ENCODE results near the gene DNAH6.

Gene DNAH6

DNA sequence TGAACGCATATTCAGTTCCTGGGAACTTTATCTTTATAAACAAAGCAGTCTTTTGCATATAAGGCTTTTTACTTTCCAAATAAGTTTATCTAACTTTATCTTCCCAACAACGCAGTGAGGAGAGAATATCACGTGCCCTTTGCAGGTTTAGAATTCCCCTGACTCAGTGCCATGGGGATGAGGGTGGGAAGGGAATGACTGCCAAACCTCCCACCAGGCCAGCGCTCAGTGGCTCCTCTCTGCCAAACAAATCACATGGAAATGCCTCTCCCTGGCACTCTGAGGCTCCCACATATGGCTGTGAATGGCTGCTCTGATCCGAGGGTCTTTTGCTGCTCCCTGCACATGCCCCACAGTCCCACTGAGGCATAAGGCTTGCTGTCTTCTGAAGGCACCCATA is 158.3 kb downstream of the DNAH6 start:
- TF ChIP-seq, protein P1, sequence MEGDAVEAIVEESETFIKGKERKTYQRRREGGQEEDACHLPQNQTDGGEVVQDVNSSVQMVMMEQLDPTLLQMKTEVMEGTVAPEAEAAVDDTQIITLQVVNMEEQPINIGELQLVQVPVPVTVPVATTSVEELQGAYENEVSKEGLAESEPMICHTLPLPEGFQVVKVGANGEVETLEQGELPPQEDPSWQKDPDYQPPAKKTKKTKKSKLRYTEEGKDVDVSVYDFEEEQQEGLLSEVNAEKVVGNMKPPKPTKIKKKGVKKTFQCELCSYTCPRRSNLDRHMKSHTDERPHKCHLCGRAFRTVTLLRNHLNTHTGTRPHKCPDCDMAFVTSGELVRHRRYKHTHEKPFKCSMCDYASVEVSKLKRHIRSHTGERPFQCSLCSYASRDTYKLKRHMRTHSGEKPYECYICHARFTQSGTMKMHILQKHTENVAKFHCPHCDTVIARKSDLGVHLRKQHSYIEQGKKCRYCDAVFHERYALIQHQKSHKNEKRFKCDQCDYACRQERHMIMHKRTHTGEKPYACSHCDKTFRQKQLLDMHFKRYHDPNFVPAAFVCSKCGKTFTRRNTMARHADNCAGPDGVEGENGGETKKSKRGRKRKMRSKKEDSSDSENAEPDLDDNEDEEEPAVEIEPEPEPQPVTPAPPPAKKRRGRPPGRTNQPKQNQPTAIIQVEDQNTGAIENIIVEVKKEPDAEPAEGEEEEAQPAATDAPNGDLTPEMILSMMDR (conservative IDR thresholded peaks at IDR 0.05): no peak
- no peak overlapping the region for H3K27ac ChIP-seq

DNA sequence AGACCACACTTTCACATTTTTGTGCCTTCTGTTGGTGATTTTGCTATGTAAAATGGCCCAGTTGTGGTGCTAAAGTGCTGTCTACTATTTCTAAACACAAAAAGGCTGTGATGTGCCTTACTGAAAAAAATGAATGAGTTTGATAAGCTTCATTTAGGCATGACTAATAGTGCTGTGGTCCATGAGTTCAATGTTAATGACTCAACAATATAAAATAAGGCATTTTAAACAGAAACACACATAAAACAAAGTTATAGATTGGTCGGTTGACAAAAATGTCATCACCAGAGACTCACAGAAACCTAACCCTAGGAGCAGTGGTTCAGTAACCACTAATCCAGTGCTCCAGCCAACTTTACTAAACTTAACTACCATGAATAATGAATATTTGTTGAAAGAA is 160.0 kb downstream of the DNAH6 start:
- TF ChIP-seq, protein P1 (conservative IDR thresholded peaks at IDR 0.05): no peak
- no peak overlapping the region for H3K27ac ChIP-seq

DNA sequence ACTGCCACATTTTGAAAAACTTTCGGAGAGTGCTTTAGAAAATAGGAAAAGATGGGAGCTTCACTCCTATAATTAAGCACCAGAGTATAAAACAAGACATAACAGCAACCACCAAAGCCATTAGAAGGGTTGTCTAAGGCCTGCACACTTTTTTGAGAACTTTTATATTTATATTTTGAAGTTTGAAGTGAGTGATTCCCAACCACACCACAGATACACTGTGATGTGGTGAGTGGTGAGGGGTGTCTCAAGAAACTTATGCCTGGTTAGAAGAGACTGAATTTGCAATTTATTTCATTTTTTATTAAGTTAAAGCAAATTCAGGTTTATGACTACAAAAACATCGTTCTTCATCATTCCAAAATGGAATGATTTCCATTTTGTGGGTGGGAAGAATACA is 161.9 kb downstream of the DNAH6 start:
- TF ChIP-seq, protein P1 (conservative IDR thresholded peaks at IDR 0.05): no peak
- H3K27ac ChIP-seq: no peak overlapping the region

DNA sequence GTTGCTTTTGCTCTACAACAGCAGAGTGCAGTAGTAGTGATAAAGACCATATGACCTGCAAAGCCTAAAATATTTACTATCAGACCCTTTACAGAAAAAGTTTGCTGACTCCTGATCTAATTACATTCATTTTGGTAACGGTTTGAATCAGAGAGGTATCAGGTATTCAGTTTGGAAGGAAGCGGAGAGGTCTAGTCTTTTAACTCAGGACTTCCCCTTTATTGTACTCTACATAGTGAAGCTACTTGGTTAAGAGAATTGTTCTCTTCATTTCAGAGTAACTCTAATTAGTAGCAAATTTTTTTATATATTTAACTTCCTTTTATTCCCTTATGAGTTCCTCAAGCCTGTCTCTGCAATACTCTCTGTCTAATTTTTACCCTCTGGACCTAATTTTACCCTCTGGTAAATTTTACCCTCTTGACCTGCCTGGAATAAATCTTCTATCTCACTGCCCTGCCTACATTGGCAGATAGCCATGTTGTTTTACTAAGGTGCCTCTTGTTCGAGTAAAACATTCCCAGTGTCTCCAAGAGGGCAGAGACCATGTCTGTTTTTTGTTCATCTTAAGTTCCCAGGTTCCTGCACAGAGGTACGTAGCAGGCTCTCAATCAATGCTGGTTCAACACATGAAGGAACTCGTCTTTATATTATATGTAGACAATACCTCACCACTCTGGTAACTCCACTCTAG is 170.6 kb downstream of the DNAH6 start:
- TF ChIP-seq, protein P1 (conservative IDR thresholded peaks at IDR 0.05): no peak
- no peak overlapping the region for H3K27ac ChIP-seq

DNA sequence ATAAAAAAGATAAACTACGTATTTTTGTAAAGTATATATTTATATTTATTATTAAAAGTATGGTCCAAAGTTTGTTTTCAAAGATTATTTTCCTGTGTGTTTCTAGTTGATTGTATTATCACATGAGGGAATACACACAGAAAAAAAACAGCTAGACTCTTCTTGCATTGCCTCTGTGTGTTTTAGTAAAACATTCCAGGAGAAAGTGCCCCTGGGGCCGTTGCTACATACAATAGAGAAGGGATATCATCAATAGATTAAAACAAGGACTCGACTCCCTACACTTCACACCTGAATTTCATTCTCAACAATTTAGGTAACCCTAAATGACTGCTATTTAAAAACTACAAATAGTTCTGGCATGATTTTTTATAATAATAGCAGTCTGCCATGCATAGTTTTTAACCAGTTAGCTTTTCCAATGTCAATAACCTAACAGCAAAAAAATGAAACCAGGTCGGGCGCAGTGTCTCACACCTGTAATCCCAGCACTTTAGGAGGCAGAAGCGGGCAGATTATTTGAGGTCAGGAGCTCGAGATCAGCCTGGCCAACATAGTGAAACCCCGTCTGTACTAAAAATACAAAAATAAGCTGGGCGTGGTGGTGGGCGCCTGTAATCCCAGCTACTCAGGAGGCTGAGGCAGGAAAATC is 171.3 kb downstream of the DNAH6 start:
- H3K27ac ChIP-seq: no peak overlapping the region
- TF ChIP-seq, protein P1 (conservative IDR thresholded peaks at IDR 0.05): no peak

DNA sequence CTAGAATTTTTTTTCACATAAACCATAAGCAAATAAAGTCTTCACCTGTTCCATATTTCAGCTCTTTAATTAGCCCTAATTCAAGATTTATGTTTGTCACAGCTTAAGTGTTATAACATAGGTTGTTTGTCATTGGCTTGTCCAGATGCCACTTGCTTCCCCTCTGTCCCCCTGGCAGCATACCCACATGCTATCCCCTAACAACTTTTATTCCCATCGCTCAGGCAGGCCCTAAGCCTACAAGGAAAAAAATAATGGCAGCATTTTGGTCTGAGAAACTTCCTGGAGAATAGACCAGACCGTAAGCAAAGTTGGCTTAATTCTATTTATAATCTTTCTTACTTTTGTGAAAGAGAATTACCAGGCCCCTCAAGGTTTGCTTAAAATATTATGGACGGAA is 173.9 kb downstream of the DNAH6 start:
- TF ChIP-seq, protein P1 (conservative IDR thresholded peaks at IDR 0.05): no peak
- H3K27ac ChIP-seq: no peak overlapping the region

DNA sequence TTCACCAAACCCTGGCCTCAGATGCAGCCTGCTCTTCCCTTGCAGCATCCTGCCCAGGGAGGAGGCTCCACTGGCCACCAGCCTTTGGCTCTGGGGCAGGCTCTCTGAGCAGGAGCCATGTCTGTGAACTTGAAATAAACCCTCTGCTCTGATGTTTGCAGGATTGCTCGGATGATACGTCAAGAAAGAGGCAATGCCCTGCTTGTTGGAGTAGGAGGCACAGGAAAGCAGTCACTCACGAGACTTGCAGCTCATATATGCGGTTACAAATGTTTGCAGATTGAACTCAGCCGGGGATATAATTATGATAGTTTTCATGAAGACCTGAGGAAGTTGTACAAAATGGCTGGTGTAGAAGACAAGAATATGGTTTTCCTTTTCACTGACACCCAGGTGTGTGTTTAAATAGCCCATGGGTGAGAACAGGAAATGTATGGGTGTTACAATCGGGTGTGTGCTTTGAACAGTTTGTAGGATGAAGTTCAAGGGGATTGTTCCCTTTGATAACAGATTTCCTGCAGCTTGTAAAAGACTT is 177.9 kb downstream of the DNAH6 start:
- TF ChIP-seq, protein P1 (conservative IDR thresholded peaks at IDR 0.05): no peak
- no peak overlapping the region for H3K27ac ChIP-seq
